Cardiac atrium fibroblast (primary cell): ENCODE results near the gene SUMF2. TPM values are rescaled to one million over a fixed set of nuclear protein-coding genes. Genes with fewer than 3 reads are reported as not detected.

ENCODE experiments used
- total RNA-seq: library from RNA; depleted of rRNA; stranded (reverse); fragments of >200 nt; gene quantifications from 2 replicates; pipeline ENCODE4 v1.2.3, GENCODE V29; 2015

Gene SUMF2
- total RNA-seq, result 144 and 152 TPM in 2 replicates

GRCh38 chr7:56063882-56064625, at the start of gene SUMF2:
SUMF2 (plus strand) TSS chr7:56064286; CDS start chr7:56064312, 26 bp downstream.

DNA sequence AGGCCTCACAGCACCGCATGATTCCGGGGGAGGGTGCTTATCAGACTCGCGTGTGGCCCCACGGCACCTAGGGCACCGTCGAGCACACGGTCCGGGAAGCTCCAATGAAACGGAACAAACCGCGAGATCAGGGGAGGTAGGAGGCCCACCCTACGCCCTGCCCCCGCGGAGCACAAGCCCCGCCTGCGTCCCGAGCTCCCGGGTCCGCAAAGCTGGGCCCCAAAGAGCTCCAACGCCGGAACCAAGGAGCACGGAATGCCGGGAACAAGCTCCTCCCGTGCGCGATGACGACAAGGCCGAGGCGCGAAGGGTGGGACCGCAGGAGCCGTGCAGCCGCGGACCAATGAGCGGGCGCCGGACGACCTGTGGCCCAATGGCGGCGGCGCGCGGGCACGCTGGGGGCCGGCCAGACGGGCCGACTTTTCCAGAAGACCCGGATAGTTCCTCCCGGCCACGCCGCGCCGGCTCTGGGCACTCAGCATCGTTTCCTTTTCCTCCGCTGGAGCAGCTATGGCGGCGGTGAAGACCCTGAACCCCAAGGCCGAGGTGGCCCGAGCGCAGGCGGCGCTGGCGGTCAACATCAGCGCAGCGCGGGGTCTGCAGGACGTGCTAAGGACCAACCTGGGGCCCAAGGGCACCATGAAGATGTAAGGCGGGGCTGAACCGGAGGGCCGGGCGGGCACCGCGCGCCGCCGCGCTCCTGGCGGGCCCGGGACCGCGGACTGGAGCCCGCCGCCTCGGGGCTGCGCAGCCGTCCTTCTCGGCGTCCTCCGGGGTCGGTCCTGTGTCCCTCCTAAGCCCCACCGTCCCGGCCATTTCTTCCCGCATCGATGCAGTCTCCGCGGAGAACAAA, 12.5 kb upstream of the SUMF2 start, which contains the start of the genes CCT6A and PSPH:
CCT6A (plus strand) TSS at position 427 of the 853 bp plus-strand sequence; CDS start at position 511, 84 bp downstream.
PSPH (minus strand) TSS at position 106 of the 853 bp plus-strand sequence. CDS start 30,232 bp downstream, outside the sequence.

DNA sequence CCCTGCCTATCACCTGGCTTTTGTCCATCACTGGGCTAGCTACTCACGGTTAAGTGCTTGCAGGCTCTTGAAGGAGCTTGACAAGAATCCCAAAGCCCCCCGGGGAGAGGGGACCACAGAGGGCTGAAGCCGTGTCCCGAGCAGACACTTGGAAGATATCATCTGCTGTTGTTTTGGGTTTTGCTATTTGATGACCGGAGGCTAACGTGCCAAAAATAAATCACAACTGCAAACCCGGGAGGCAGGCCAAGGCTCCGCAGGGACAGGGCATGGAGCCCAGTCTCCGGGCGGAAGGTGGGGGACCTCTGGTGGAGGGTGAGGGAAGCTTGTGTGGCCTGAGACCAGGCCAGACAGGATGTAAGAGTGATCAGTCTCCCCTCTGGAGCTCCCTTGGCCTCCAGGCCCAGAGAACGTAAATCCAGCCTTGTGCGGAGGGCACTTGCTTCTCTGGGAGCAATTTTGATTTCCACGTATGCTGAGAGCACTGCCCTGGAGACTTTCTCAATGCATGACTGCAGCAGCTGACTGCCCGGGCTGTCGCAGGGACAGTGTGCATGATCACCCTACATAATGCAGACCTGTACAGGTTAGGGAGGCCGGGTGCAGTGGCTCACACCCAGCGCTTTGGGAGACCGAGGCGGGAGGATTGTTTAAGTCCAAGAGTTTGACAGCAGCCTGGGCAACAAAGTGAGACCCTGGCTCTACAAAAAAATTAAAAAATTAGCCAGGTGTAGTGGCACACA, 28.9 kb downstream of the SUMF2 start, which contains the start of gene PHKG1:
PHKG1 (minus strand) TSS at position 164 of the 743 bp plus-strand sequence. CDS start 4,011 bp downstream, outside the sequence.

GRCh38 chr7:56106108-56107073, 42.3 kb downstream of the SUMF2 start, which contains the start of gene CHCHD2:
CHCHD2 (minus strand) TSS chr7:56106476; CDS start chr7:56106413, 63 bp downstream.

DNA sequence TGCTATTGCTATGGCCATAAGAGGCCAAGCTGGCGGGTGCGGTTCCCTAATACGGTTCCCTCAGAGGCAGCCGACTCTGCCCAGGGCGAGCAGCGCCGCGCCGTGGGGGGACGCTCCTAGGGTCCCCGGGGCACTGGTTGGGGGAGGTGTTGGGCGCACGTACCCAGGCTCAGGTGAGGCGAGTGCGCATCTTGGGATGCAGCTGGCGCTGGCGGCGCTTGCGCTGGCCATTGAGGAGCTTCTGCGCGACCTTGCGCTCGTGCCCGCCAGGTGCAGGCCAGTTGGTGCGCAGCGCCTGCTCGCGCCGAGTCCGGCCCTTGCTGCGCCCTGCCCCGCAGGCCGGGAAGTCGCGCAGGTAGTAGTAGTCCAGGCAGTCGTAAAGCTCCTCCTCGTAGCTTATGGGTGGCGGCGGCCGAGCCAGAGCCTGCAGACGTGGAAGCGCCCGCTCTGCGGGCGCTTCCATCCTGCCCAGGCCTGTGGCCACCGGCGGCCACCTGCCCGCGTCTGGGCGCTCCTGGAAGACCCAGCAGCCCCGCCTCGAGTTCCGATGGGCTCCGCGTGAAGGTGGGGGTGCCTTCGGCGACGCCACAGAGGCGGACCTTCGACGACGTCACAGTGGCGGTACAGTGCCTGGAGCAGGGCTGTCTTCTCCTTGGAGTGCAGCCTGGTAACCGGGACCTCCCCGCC, 51.9 kb downstream of the SUMF2 start, which contains the start of gene NUPR2:
NUPR2 (minus strand) TSS at position 566 of the 687 bp plus-strand sequence; CDS start at position 463, 103 bp downstream.

Other genes starting within 250 kb of the SUMF2 start
- not detected in 2 replicates for gene SEPTIN14, start 201.5 kb upstream of the SUMF2 start, total RNA-seq
- gene ZNF713, start 176.8 kb upstream of the SUMF2 start, total RNA-seq, result 0.18 and 3.7 TPM in 2 replicates
- gene MRPS17, start 112.4 kb upstream of the SUMF2 start, total RNA-seq, result 11.0 and 11.6 TPM in 2 replicates
- 37.7 and 46.2 TPM in 2 replicates for gene NIPSNAP2, start 99.7 kb upstream of the SUMF2 start, total RNA-seq
- gene PSPH, start 12.8 kb upstream of the SUMF2 start, total RNA-seq, result 37.4 and 57.8 TPM in 2 replicates
- 78.5 and 104 TPM in 2 replicates for gene CCT6A, start 12.5 kb upstream of the SUMF2 start, total RNA-seq
- gene PHKG1, start 28.7 kb downstream of the SUMF2 start, total RNA-seq, result not detected in 2 replicates
- 382 and 398 TPM in 2 replicates for gene CHCHD2, start 42.2 kb downstream of the SUMF2 start, total RNA-seq
- not detected in 2 replicates for gene NUPR2, start 52.1 kb downstream of the SUMF2 start, total RNA-seq